Activated naive CD8-positive, alpha-beta T cell treated with anti-CD3 and anti-CD28 coated beads, Interleukin-2, amount 10 ng/mL, durations not matched to agents 7 days and 5 days (primary cell): Measurements from ENCODE around the gene TPRX2. TPM values are rescaled to one million over a fixed set of nuclear protein-coding genes. Genes with fewer than 3 reads are reported as not detected.
"Not testable (repeated sequence)": the region's sequence is repeated elsewhere in the genome, so short reads cannot be mapped to it uniquely, and the experiment has no call there.

Source experiments
- ATAC-seq: fragments of 150-1000 bp; cut with Tn5 transposase; one replicate; pipeline ENCODE4 v1.10.0; 2021; ENCODE audit warnings: low read depth, moderate library complexity
- POLR2A ChIA-PET: fragments of 350-600 bp; sonication (Branson Sonifier 250); formaldehyde crosslinking; loops from one replicate; lab custom pipeline; 2021; ENCODE audit warnings: antibody characterized with exemption; lab: Charles Lee
- DNase-seq: peaks from one replicate; pipeline ENCODE4 v3.0.0; 2021
- H3K27ac Mint-ChIP-seq: one replicate; pipeline ENCODE4 v1.8.0; 2022; ENCODE audit warnings: mild to moderate bottlenecking, mixed read lengths
- H3K27me3 Mint-ChIP-seq: one replicate; pipeline ENCODE4 v1.8.0; 2022; ENCODE audit warnings: mild to moderate bottlenecking, moderate library complexity, mixed read lengths
- H3K36me3 Mint-ChIP-seq: one replicate; pipeline ENCODE4 v1.8.0; 2021; ENCODE audit warnings: mild to moderate bottlenecking, mixed read lengths
- H3K4me1 Mint-ChIP-seq: one replicate; pipeline ENCODE4 v1.8.0; 2021; ENCODE audit warnings: mixed read lengths
- H3K4me3 Mint-ChIP-seq: one replicate; pipeline ENCODE4 v1.8.0; 2022; ENCODE audit warnings: mild to moderate bottlenecking, moderate library complexity, mixed read lengths
- H3K9me3 Mint-ChIP-seq: one replicate; pipeline ENCODE4 v1.8.0; 2021; ENCODE audit warnings: mixed read lengths
- total RNA-seq, 2 experiments: library from RNA; stranded (reverse); gene quantifications; one replicate each; pipeline ENCODE4 v1.2.3, GENCODE V29; 2021

TPRX2 gene
- total RNA-seq, 2 experiments from 2014 or later = not detected

DNA sequence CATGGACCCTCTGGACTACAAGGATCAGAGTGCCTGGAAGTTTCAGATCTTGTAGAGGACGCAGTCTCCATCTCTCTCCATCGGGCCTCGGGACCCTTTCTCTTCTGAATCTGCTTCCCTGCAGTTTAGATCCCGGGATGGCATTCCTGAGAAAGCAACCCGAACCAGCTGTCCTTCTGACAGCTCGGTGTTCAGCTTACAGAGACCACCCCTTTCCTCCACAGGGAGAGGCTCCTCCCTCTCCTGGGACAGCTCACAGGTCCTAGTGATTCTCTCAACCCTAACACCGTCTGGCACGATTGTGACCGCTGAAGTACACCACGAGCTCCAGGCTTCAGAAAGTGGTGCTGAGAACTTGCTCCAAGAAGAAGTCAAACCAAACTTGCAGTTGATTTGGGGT, 19.1 kb upstream of the TPRX2 start:
- ATAC-seq (no peak), DNase-seq (no peak)
- no peak overlapping the region for H3K4me3 Mint-ChIP-seq
- H3K27me3 Mint-ChIP-seq = no peaks in the 10 kb centered on the region
- H3K27ac Mint-ChIP-seq = no peak overlapping the region
- H3K9me3 Mint-ChIP-seq = no peaks in the 10 kb centered on the region
- no peaks in the 10 kb centered on the region for H3K36me3 Mint-ChIP-seq
- H3K4me1 Mint-ChIP-seq = no peaks in the 10 kb centered on the region
- POLR2A ChIA-PET = no interaction called here

DNA sequence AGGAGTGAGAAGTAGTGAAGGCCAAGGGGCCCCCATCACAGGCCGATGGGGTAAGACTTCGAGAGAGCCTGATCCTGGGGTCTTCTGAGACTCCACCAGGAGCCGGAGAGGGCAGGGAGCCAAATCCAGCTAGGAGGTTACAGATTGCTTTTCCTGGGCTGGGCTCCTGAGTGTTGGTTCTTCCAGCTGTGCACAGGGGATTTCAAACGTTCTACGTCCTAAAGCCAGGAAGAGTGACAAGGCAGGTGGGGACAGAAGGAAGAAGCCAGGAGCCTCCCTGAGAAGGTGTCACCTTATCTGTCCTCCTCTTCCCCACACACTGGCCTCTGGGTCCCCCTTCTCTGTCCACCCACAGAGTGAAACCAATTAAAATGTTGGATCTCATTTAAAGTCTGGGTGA, 16.1 kb upstream of the TPRX2 start:
- POLR2A ChIA-PET = no interaction called here
- H3K4me3 Mint-ChIP-seq = no peak overlapping the region
- H3K27ac Mint-ChIP-seq = no peak overlapping the region
- no peaks in the 10 kb centered on the region for H3K9me3 Mint-ChIP-seq
- DNase-seq (no peak), ATAC-seq (no peak)
- H3K27me3 Mint-ChIP-seq = peaks cover 8% of the 10 kb centered on the region
- H3K4me1 Mint-ChIP-seq = no peaks in the 10 kb centered on the region
- no peaks in the 10 kb centered on the region for H3K36me3 Mint-ChIP-seq

DNA sequence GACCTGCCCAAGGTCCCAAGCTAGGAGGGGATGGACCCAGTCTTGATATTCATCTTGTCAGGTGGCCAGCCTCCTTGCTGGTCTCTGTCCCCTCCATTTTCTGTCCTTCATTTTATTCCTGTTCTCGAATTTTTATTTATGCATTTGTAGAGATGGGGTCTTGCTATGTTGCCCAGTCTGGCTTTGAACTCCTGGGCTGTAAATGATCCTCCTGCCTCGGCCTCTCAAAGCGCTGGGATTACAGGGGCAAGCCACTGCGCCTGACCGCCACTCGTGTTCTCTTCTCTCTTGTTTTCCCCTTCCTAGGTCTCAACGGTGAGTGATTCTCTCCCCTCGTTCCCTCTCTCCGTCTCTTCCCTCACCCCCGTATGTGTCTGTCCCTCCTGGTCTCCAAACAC, 10.6 kb upstream of the TPRX2 start:
- no peaks in the 10 kb centered on the region for H3K36me3 Mint-ChIP-seq
- POLR2A ChIA-PET = no interaction called here

DNA sequence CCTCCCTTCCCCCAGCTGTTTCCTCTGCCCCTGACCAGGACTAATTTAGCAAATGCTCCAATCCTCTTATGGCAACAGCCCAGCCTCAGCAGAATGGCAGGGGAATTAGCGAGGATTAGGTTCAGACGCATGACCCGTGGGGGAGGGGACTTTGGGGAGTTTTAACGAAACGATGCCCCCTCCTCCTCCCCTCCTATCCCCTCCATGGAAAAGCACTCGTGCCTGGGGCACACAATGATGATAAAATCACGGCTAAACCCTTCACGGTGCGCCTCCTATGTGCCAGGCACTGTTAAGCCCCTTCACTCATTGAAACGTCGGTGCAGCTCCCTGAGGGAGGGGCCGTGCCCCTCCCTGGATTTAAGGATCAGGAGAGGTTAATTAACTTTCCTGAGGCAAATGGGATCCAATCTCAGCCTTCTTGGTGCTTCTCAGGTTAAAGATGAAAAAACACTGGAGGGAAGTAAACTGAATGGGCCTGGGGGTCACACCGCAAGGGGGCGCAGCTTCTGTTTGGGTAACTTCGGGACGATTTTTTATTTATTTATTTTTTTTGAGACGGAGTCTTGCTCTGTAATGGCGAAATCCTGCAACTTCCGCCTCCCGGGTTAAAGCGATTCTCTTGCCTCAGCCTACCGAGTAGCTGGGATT, 10.1 kb upstream of the TPRX2 start:
- no peaks in the 10 kb centered on the region for H3K36me3 Mint-ChIP-seq
- H3K4me3 Mint-ChIP-seq = peak overlapping the region; percentile 53
- H3K9me3 Mint-ChIP-seq = no peaks in the 10 kb centered on the region
- POLR2A ChIA-PET = no interaction called here
- DNase-seq (peak; percentile 51), ATAC-seq (no peak)
- H3K27me3 Mint-ChIP-seq = peaks cover 47% of the 10 kb centered on the region
- H3K27ac Mint-ChIP-seq = no peak overlapping the region
- H3K4me1 Mint-ChIP-seq = peaks cover 4% of the 10 kb centered on the region

More for the DNA sequence above, 10.6 kb upstream of the TPRX2 start:
- Mint-ChIP-seq H3K9me3 (no peaks in the 10 kb centered on the region), H3K27ac (no peak overlapping the region), H3K4me3 (no peak overlapping the region), H3K27me3 (peaks cover 43% of the 10 kb centered on the region), H3K4me1 (peaks cover 4% of the 10 kb centered on the region)
- ATAC-seq (no peak), DNase-seq (no peak)

DNA sequence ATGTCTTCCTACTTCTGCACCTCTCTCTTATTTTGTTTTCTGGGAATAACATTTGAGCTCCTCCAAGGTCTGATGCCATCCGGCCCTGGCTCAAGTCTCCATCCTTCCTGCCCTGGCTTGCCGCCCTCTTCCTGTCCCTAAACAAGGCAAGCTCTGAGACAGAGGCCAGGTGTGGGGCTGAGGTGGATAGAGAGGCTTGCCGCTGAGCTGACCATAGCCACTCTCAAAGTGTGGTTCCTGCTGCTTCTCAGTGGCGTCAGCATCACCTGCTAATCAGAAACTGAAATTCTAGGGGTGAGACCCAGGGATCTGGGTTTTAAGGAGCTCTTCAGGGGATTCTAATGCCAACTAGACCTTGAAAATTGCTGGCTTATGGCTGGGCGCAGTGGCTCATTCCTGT, 6.0 kb upstream of the TPRX2 start:
- peaks cover 9% of the 10 kb centered on the region for H3K4me1 Mint-ChIP-seq
- ATAC-seq (no peak), DNase-seq (no peak)
- H3K27me3 Mint-ChIP-seq = peaks cover 39% of the 10 kb centered on the region
- H3K4me3 Mint-ChIP-seq = no peak overlapping the region
- POLR2A ChIA-PET = interaction anchor here (0.8 kb wide), 1 partner anchor 9 kb away, joined by 6 read pairs; no protein-coding TSS in a partner anchor
- H3K9me3 Mint-ChIP-seq = no peaks in the 10 kb centered on the region
- no peaks in the 10 kb centered on the region for H3K36me3 Mint-ChIP-seq
- no peak overlapping the region for H3K27ac Mint-ChIP-seq

DNA sequence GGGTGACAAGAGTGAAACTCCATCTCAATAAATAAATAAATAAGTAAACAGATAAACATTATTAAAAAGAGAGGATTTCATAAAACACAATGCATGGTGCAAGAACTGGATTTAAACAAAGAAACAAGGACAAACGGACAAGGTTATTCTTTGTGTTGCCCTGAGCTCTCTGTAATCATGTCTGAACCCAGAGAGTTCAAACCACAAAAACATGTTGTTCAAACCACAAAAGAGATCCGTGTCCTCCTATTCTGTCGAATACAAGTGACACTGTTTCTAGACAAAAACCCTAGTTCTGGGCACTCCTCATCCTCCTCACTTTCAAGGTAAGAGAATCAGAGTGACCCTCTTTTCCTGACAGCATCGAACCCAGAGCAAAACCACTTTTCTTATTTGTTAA, 4.6 kb upstream of the TPRX2 start:
- POLR2A ChIA-PET = no interaction called here
- H3K4me3 Mint-ChIP-seq = no peak overlapping the region
- peaks cover 5% of the 10 kb centered on the region for H3K4me1 Mint-ChIP-seq
- DNase-seq (no peak), ATAC-seq (no peak)
- H3K27ac Mint-ChIP-seq = no peak overlapping the region
- H3K27me3 Mint-ChIP-seq = peaks cover 27% of the 10 kb centered on the region
- no peaks in the 10 kb centered on the region for H3K36me3 Mint-ChIP-seq
- H3K9me3 Mint-ChIP-seq = no peaks in the 10 kb centered on the region

DNA sequence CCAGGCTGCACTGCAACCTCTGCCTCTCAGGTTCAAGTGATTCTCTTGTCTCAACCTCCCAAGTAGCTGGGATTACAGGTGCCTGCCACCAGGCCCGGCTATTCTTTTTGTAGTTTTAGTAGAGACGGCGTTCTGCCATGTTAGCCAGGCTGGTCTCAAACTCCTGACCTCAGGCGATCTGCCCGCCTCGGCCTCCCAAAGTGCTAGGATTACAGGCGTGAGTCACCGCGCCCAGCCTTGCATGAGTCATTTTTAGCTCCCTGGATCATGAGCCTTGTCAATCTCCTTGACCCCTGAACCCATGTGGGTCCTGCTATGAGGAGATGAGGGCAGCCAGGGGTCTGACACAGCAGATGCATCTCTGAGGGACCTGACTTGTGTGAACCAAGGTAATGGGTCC, 804 bp upstream of the TPRX2 start:
- H3K9me3 Mint-ChIP-seq, ATAC-seq, H3K27ac Mint-ChIP-seq, DNase-seq, H3K4me1 Mint-ChIP-seq, H3K36me3 Mint-ChIP-seq, POLR2A ChIA-PET, H3K4me3 Mint-ChIP-seq: not testable (repeated sequence)
- H3K27me3 Mint-ChIP-seq = peaks cover 19% of the 10 kb centered on the region

DNA sequence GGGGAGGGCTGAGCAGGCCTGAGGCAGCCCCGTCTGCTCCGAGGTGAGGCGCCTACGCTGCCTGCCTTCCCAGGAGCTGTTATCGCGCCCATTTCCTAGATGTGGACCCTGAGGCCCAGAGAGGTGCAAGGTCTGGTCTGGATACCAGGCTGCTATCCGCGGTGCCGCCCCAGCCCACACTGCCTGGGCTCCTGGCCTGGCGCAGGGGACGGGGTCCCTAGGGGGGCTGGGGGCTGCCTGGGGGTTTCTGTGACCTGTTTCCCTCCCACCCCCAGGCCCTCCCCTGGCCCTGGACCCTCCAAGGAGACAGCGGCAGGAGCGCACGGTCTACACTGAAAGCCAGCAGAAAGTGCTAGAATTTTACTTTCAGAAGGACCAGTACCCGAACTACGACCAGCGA, 803 bp downstream of the TPRX2 start:
- H3K36me3 Mint-ChIP-seq, H3K4me3 Mint-ChIP-seq, ATAC-seq, H3K4me1 Mint-ChIP-seq, POLR2A ChIA-PET, DNase-seq, H3K27ac Mint-ChIP-seq, H3K9me3 Mint-ChIP-seq: not testable (repeated sequence)
- peaks cover 16% of the 10 kb centered on the region for H3K27me3 Mint-ChIP-seq

DNA sequence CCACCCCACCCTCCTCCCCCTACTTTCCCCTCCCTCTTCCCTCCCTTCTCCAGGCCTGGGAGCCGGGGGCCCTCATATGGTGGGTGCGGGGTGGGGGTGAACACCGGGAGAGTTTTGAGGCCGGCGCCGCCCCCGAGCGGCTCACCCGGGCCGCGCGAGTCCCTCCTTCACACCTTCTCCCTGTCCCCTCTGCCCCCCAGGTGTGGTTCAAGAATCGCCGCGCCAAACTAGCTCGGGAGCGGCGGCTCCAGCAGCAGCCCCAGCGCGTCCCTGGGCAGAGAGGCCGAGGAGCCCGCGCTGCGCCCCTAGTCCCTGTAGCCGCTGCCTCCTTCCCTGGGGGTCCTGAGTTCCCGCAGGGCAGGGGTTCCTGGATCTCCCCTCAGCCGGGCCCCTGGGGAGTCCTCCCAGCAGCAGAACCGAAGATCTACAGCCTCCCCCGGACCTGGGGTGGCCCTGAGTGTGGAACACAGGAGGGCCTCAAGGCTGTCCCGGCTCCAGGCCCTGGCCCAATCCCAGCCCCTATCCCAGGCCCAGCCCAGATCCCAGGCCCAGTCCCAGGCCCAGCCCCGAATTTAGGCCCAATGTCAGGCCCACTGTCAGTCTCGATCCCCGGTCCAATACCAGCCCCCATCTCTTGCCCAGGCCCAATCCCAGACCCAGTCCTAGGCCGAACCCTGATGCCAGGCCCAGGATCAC, 1.7 kb downstream of the TPRX2 start:
- DNase-seq (no peak), ATAC-seq (no peak)
- POLR2A ChIA-PET = no interaction called here
- no peak overlapping the region for H3K27ac Mint-ChIP-seq
- H3K4me3 Mint-ChIP-seq = no peak overlapping the region
- H3K36me3 Mint-ChIP-seq = no peaks in the 10 kb centered on the region
- no peaks in the 10 kb centered on the region for H3K4me1 Mint-ChIP-seq
- no peaks in the 10 kb centered on the region for H3K9me3 Mint-ChIP-seq
- peaks cover 16% of the 10 kb centered on the region for H3K27me3 Mint-ChIP-seq

DNA sequence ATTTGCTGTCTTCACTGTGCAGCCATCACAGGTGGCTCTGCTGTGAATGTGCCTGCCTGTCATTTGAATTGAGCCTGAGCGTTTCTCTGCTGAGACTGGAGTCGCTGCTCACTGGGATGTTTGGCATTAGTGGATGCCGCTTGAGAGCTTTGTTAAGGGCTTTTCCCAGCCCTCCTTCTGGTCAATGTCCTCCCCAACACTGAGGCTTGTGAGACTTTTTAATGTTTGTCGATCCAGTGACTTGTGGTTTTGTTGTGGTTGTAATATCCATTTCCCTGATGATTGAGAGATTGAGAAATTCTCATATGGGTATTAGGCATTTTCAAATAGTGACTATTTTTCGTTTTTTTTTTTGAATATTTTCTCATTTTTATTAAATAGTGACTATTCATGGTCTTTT, 2.6 kb downstream of the TPRX2 start:
- DNase-seq (no peak), ATAC-seq (no peak)
- Mint-ChIP-seq H3K27ac (no peak overlapping the region), H3K4me3 (no peak overlapping the region), H3K9me3 (no peaks in the 10 kb centered on the region), H3K36me3 (no peaks in the 10 kb centered on the region), H3K27me3 (peaks cover 16% of the 10 kb centered on the region), H3K4me1 (no peaks in the 10 kb centered on the region)
- POLR2A ChIA-PET = no interaction called here

DNA sequence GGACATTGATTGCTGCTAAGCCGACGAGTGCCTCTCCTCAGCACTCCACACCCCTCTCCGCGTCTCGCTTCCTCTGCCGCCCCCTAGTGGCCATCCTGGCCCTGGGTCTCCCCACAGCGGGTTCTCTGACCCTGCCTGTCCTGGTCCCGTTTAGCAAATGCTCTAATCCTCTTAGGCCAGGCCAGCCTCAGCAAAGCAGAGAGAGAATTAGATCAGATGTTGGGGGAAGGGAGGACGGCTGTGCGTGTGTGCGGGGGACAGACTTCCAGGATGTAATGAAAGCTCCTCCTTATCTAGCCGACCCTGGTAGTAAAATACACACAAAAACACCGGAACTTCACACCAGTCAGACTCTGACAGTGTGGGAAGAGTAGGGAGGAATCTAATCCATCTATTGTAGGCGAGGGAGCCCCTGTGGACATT, 4.5 kb downstream of the TPRX2 start:
- Mint-ChIP-seq H3K9me3 (no peaks in the 10 kb centered on the region), H3K36me3 (no peaks in the 10 kb centered on the region), H3K27ac (no peak overlapping the region), H3K4me3 (no peak overlapping the region), H3K27me3 (peaks cover 16% of the 10 kb centered on the region), H3K4me1 (no peaks in the 10 kb centered on the region)
- DNase-seq (peak; percentile 89), ATAC-seq (peak; percentile 92)
- POLR2A ChIA-PET = no interaction called here

DNA sequence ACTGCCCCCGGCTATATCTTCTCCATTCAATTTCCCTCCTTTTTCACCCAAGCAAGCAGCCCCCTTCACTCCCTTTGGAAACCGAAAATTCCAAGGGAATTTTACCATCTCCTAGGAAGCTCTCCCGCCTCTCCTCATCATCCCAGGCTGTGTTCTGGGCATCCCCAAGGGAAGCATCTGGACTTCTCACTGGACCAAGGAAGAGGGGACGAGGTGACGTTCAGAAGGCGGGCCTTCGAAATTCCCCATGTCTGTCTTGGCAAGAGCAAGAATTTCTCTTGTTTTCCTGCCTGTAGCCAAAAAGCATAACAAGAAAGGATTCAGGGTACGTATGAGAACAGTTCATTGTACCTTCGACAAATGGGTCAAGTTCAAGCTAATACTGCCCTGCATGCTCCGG, 6.1 kb downstream of the TPRX2 start:
- Mint-ChIP-seq H3K9me3 (no peaks in the 10 kb centered on the region), H3K27ac (no peak overlapping the region), H3K4me3 (no peak overlapping the region), H3K4me1 (no peaks in the 10 kb centered on the region), H3K36me3 (no peaks in the 10 kb centered on the region), H3K27me3 (peaks cover 16% of the 10 kb centered on the region)
- POLR2A ChIA-PET = no interaction called here
- ATAC-seq = no peak
- DNase-seq = no peak

DNA sequence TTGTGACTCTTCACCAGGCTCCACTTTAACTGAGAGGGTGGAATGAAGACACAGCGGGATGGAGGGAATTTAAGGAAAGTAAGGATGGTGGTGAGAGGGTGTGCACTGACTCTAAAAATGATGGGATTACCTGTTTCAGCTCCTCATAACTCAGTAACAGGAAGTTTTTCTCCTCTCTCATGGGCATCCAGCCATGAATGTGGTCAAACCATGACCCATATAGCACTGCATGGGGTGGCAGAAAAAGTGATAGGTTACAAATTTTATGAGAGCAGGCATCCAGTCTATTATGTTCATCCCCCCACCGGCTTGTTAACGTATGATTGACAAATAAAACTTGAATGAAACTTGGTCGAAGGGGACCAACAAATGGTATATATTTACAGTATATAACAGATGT, 19.9 kb downstream of the TPRX2 start:
- no peak overlapping the region for H3K4me3 Mint-ChIP-seq

DNA sequence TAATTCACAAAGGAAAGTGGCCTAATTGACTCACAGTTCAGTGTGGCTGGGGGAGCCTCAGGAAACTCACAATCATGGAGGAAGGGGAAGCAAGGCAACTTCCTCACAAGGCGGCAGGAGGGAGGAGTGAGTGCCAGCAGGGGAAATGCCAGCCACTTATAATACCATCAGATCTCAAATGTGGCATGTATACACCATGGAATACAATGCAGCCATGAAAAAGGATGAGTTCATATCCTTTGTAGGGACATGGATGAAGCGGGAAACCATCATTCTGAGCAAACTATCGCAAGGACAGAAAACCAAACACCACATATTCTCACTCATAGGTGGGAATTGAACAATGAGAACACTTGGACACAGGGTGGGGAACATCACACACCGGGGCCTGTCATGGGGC, 20.4 kb downstream of the TPRX2 start:
- H3K4me1 Mint-ChIP-seq, H3K27me3 Mint-ChIP-seq, DNase-seq, H3K27ac Mint-ChIP-seq, POLR2A ChIA-PET, H3K9me3 Mint-ChIP-seq, ATAC-seq, H3K4me3 Mint-ChIP-seq, H3K36me3 Mint-ChIP-seq: not testable (repeated sequence)

More for the DNA sequence above, 19.9 kb downstream of the TPRX2 start:
- peaks cover 3% of the 10 kb centered on the region for H3K27me3 Mint-ChIP-seq
- ATAC-seq (no peak), DNase-seq (no peak)
- no peaks in the 10 kb centered on the region for H3K4me1 Mint-ChIP-seq
- no peak overlapping the region for H3K27ac Mint-ChIP-seq
- H3K9me3 Mint-ChIP-seq = peaks cover 4% of the 10 kb centered on the region
- H3K36me3 Mint-ChIP-seq = no peaks in the 10 kb centered on the region
- POLR2A ChIA-PET = no interaction called here
